Suppressor macrophage (primary cell): ENCODE results near the gene TAF3.

ENCODE experiments used
- DNase-seq, 4 experiments: peaks; one replicate each; pipeline ENCODE4 v3.0.0-alpha.2; 2020 to 2022

The TAF3 gene

DNA sequence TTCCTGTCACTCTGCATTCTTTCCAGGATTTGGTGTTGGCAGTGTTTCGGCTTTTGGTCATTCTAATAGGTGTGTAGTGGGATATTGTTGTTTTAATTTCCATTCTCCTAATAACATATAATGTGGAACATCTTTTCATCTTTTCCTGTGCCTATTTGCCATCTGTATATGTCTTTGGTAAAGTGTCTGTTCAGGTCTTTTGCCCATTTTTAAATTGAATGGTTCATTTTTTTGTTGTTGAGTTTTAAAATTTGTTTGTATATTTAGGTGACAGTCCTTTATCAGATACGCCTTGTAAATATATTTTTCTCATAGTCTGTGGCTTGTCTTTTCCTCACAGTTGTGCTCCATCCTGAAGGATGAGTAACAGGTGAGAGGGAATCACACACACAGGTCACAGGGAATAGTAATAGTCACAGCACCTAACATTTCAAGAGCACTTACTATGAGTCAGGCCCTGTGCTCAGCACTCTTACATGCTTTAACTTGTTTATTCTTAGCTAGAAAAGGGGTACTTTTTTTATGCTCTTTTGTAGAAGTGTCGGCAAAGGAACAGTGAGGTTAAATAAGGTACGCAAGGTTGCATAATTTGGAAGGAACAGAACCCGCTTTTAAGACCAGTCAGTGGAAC is 119.1 kb downstream of the TAF3 start:
- no peak for DNase-seq

DNA sequence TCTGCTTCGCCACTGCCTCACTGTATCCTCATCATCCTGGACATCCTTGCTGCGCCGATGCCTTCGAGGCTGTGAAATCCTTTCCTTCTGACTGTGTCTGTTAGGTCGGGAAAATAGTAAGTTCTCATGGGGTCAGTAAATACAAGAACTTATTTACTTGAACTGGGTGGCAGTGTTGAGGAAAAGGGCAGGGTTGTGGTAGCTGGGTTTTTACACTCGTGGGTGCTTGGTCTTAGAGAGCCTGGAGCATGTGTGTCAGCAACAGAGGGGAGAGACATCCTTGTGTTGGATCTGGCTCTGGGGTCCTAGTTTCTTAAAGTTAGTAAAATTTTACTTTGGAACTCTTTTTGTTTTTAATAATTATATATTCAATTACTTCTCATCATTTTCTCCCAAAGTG is 123.3 kb downstream of the TAF3 start:
- no peak for DNase-seq

DNA sequence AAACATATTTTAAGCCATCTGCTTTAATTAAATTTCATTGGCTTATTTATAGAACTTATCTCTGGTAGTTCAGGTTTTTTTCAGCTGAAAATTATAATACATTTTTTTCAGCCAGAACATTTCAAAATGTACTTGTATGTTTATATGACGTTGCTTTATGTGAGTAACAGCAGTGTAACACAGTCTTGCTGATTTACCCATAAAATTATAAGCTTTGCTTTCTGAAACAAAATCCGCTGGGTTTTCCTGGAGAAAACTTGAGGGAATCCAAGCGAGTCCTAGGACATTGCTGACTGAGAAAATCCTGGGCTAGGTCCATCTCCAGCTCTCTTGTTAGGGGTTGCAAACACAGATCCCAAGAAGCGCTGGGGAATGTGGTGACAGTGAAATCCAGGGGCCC is 124.0 kb downstream of the TAF3 start:
- DNase-seq = no peak

DNA sequence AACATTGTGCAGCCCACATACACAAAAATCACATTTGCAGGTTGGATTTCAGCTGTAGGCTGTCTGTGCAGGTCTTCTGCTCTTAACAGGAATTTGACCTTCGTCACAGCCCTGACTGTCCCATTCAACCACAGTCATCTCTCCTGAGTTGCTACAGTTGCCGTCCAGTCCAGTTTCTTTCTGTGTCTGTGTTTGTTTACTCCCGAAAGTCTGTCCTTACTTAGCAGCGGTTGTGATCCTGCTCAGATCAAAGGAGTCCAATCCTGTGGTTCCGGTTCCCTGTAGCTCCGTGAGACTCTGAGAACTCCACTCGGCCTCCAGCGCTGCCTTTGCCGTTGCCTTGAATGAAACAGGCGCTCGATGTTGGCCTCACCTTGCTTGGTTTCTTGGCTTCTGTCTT is 124.6 kb downstream of the TAF3 start:
- no peak for DNase-seq

DNA sequence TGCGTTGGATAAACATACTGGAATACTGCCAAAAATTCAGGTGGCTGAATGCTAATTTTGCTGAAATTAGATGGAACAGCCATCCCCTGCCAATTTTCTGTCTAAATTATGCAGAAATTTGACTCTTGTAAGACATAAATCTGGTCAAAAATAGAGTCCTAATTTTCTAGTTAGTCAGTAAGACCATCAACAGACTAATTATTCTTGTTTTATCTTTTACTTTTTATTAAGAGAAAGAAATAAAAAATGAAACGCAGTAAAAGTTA is 125.8 kb downstream of the TAF3 start:
- DNase-seq = no peak

DNA sequence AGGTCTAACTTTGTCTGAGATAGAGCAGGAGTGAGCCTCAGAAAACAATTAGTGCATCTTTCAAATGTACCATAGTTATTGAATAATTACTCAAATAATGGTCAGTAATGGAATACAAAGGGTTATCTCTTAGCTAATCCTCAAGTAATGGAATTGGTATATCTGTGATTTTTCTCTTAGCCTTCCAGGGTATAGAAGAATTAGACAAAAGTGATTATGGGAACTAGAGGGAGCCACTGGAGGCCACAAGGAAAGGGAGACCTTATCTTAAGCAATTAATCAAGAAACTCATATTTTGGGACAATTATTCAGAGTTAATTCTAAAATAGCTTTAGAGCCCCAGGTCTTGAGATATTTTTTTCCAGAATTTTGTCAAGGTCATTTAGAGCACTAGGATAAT is 126.2 kb downstream of the TAF3 start:
- DNase-seq = no peak

DNA sequence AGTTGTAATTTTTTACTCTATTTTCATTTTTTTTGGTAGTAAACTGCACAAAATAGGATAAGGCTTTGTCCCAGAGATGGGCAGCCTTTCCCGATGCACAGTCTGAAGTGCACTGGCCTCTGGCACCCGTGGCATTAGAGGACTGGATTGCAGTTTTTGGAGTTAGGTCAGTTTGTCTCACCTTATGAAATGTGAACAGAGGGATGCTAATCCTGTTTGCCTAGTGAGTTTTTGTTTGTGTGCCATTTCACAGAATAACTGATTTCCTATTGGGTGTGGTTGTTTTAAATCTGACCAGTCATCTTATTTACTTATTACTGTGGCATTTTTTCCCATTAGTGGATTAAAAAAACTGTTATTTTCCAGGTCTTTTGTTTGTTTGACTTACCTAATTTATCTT is 126.7 kb downstream of the TAF3 start:
- DNase-seq = no peak

DNA sequence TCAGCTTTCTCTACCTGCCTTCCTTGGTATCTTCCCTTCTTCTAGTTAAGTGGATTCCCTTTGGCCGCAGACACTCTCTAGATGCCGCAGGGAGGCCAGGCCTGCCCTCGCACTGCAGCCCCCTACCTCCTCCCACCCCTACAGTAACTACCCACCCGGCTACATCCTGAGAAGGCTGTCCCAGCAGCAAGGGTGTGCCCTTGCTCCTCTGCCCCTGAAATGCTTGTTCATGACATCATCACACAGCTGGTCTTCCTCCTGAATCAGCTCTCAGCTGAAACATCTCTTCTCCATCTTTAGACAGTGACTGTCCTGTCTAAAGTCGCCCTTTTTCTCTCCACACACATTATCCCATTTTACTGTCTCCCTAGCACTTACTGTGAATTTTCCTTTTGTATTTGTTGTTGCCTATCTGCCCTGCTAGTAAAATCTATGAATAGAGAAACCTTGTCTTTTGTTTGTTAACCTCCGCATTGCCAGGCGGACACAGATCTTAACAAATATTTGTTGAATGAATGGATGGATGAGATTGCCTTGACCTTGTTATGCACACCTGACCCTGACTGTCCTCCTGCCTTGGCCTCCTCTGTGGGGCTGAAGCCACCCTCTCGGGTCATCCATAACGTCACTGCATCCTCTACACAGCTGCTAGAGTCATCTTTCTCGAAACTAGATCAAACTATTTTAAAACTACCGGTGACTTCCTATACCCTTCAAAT is 127.3 kb downstream of the TAF3 start:
- no peak for DNase-seq

DNA sequence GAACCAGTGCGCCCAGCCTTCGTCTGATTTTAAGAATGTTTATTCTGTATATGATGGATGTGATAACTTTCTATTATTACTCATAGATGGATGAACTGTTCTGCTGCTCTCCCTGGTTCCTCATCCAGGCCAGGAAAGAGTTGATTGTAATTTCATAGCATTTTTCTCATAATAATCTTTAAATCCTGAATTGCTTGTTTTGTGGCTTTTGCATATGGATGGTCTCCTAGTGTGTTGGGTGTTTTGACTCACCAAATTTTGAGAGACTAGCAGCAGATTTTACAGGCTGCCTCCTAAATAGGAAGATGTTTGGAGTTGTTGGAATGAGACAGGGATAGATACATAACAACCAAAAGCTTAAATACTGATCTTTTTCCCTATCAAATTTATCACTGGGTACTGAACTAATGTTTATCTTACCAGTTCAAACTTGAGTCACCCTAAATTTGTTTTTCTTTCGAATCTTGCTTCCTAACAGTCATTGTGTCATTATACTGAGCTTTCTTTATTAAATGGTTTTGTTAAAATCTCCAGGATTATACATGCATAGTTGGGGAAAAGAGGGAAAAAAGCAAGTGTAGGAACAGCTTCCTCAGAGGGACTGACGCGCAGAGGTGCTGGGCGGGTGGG is 130.2 kb downstream of the TAF3 start:
- no peak for DNase-seq

DNA sequence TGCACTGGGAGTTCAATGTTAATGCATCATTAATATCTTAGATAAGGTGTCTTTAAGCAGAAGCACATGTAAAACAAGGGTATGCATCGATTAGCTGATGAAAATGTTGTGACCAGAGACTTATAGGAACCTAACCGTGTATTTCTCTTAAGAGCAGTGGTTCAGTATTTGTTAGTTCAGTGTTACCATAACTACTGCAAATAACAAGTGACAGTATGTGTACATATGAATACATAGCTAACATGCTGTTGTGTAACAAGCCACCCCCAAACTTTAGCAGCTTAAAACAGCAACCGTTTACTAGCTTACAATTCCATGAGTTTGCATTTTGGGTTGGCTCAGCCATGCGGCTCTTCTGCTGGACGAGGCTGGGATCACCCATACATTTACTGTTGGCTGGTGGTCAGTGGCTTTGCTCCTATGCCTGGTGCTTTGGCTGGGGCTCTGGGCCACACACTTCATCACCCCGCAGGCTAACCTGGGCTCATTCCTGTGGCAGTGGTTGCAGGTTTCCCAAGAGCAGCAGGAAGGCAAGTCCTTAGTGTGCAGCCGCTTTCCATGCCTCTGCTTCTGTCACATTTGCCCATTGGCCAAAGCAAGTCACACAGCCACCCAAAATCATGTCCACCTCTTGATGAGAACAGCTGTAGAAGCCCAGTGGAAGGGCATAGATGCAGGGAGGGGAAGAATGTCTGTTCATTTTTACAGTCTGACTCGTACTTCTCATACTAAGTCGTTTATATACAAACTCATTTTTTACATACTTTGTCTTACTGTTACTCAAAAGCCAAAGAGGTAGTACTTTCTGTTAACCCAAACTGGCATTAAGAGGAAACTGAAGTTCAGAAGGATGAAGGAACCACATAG is 132.9 kb downstream of the TAF3 start:
- DNase-seq = no peak

DNA sequence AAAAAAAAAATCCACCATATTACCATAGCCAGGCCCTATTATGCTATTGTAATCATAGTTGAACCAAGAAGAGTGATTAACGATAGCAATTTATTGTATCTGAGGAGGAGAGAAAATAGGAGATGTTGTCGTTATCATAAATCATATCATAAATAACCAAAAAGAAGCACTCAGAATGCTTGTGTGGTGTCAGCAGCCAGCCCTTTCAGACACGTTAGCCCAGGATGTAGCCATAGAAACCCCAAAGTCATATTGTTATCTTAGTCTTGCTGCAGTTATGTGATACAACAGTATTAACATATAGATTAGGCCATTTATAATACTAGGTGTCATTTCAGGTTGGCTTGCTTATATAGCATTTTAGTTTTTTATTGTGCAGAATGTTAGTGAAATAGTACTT is 134.0 kb downstream of the TAF3 start:
- DNase-seq = no peak

DNA sequence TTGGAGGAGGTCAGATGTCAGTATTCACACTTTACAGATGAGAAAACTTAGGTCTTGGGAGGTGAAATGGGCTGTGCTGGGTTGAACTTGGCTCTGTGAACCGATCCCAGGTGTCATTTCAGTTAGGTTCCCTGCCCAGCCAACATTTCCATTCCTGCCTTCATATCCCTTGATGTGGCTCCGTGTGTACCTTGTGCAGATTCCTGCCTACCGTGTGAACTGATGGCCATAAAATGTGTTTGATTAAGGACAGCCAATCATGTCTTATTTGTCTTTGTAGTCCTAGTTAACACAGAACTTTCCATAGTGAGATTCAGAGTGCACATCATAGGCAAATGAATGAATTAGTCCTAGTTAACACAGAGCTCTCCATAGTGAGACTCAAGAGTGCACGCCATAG is 135.1 kb downstream of the TAF3 start:
- DNase-seq = no peak

DNA sequence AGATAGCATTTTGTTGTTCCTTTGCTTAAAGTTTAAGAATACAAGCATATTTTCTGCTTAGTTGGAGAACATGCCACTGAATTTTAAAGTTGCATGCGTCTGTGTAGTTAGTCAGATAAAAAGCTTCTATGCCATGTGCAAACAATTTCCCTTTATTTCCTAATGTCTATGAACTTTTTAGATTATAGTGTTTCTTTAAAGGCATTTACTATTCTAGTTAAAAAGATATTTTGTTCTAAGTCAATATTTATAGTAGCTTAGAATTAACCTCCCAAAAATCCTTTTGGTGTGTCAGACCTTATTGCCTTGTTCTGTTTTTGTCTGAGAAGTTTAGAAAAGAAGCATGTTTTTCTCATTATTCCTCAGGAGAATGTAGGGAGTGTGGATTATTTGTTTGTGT is 137.1 kb downstream of the TAF3 start:
- DNase-seq = no peak

DNA sequence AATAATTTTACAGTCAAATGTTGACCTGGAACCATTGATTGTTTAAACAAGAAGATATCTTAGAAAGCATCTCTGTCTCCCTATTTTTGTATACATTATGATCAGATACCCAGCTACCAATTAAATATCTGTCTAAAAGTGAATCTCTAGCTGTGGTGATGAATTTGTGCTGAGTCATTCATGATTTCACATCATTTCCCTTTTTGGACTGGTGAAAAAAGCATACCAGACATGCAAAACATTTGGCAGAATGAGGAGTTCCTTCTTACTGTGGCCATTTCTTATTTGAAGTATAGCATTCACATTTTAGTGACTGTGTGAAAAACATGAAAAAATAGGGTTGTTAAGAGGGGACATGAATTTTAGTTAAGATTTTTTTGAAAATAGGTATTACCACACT is 138.2 kb downstream of the TAF3 start:
- DNase-seq = peak; percentile 48 to 81 (median 64)

DNA sequence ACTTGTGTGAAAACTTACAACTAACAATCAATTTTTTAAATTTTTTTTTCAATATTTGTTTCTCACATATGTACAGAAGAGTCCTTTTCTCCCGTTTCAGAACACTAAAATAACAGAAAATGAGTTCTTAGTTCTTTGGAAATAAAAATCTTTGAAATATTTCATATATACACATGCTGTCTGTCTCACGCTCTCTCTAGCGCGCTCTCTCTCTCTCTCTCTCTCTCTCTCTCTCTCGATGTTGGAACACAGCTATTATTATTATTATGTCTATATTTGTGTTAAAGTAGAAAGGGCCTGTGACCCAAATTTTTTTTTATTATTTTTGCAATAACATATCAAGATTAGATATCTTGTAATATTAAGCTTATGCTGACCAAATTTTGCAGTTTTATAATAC is 139.3 kb downstream of the TAF3 start:
- DNase-seq = no peak

DNA sequence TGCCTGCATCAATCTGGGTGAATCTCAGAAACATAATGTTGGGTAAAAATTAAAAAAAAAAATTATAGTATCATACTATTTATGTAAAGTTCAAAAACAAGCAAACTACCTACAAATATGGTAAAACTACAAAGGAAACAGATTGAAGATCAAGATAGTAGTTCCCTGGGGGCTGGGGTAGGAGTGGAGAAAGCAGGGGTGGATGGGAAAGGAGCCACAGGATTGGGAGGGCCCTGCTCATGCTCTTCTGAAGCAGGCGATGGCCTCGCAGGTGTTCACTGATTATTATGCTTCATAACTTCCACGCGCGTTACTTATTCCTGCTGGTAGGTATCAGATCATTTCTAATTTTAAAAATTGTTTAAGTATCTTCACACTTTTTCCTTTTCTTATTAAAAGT is 140.1 kb downstream of the TAF3 start:
- no peak for DNase-seq

DNA sequence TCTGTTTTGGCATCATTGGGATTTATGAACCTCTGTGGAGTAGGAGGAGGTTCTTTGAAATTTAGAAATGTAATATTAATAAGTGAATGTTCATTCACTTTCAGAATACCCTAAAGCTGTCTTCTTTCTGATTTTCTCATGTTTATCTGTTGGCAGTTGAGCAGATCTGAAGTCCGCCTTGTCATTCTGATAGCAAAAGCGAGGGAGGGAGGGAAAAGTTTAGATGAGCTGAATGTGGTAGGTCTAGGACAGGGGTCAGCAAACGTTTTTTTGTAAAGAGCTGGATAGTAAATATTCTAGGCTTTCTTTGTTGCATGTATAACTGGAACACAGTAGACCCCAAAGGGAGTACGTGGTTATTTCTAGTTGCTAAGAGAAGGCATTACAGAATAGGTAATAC is 141.8 kb downstream of the TAF3 start:
- no peak for DNase-seq

DNA sequence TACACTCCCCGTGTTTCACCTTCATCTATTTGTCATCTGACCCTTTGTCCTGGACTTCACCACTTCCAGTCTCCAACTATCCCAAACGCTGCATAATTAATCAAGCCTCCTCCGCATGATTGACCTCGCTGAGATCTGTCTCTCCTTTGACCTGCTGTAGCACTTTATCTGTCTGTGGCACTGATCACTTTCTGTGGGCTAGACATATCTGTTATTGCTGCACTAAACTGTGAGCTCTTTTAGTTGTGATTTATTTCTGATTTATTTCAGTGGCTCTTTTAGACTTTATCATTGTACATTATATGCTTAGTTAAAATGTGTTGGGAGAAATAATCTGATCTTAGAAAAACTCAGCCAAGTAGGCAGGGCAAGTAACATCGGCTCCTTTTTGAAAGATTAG is 144.3 kb downstream of the TAF3 start:
- no peak for DNase-seq

DNA sequence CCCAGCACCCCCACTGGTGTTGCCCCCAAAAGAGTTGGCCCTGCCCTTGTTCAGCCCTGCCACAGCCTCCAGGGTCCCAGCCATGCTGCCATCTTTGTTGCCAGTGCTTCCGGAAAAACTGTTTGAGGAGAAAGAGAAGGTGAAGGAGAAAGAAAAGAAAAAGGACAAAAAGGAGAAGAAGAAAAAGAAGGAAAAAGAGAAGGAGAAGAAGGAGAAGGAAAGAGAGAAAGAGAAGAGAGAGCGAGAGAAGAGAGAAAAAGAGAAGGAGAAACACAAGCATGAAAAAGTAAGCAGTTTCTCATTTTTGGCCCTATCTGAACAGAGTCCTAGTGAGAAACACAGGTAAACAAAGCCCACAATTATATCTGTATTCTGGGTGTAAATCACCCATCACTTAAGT is 147.2 kb downstream of the TAF3 start:
- DNase-seq = no peak

DNA sequence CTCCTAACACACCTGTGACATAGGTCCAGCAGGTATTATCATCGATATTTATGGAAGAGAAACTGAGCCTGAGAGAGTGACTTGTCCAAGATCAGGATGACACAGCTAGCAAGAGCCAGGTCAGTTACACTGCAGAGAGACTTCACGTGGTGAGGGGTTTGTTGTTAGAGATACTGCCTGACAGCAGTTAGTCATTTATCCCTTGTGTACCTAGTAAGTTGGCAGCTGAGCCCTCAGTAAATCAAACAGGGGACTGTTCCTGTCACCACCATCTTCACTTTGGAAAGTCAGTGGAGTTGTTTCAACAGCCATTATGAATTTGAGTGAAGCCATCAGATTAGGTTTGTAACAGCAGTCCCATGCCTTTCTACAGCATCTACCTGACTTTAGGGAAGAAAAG is 148.7 kb downstream of the TAF3 start:
- no peak for DNase-seq

DNA sequence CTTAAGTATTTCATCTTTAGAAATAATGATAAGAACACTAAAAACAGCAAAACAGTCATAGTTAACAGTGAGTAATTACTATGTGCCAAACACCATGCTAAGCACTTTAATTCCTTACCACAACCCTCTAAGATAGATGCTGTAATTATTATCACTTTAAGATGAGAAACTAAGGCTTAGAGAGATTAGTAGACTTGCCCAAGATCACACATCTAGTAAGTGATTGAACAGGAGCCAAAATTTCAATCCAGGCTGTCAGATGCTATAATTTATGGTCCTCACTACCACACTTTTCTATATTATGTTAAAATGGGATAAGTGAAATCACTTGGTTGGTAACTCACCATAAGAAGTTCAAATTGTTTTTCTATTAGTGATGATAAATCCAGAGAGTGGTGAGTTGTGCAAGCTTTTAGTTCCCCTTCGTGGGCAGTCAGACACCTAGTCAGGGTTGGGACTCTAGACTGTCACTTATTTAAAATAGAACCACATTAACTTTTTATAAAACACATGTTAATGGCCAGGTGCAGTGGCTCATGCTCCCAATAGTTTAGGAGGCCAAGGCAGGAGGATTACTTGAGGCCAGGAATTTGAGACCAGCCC is 150.3 kb downstream of the TAF3 start:
- DNase-seq = peak; percentile 3 to 46 (median 35)

DNA sequence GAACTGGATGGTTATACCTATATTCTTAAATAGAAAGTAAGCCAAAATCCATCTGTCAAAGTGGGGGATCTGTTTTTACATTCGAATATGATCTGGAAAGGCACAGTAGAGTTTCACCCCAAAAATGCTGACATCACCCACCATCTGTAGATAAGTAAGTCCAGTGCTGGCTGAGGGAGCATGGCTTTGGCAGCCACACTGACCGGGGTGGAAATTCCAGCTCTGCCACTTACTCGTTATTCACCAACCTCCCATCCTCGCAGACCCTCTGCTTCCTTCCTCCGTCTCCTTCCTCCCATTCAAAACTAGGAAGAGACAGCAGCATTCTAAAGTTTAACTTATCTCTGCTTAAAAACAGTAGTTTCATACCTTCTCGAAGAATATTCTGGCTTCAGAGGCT is 151.3 kb downstream of the TAF3 start:
- no peak for DNase-seq

DNA sequence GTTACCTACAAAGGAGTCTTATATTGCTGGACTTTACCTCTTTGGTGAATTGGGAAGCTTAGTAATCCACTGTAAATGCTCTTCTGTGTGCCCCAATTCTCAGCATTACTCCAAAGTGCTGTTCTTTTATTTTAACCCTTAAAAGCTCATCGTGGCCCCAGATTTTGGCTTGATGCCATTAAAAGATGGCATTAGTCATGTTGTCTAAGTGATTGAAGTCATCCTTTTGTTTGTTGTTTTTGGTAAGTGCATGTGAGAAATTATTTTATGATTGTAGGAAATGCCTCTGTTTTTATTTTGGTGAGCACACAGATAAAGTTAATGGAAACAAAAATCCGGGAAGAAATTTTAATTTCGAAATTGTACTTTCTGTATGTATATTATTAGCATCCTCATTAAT is 153.6 kb downstream of the TAF3 start:
- no peak for DNase-seq
